GM23338 (cell line): ENCODE results near the gene UBALD2. TPM values are rescaled to one million over a fixed set of nuclear protein-coding genes. Genes with fewer than 3 reads are reported as not detected.

Experiments
- REST ChIP-seq: IDR thresholded peaks from one replicate; pipeline ENCODE4 v1.6.1; 2018; ENCODE audit warnings: antibody characterized with exemption; ENCODE audit not compliant: unreplicated experiment
- polyA plus RNA-seq: library from polyadenylated mRNA; unstranded; fragments of >200 nt; fragmentation: Nextera tagmentation; extraction: Ambion mirVana; gene quantifications from 2 replicates; pipeline ENCODE4 v1.2.1, GENCODE V29; 2016
- small RNA-seq: library from RNA; depleted of rRNA; stranded (forward); fragments of <200 nt; gene quantifications from one replicate; pipeline ENCODE3, GENCODE V24; 2014; ENCODE audit warnings: low replicate concordance
- total RNA-seq: library from RNA; depleted of rRNA; stranded (reverse); fragments of >200 nt; shearing (Covaris generic); gene quantifications from 2 replicates; pipeline ENCODE4 v1.2.3, GENCODE V29; 2014; rRNA removed

Gene UBALD2
- total and polyA plus RNA-seq, 2 experiments from 2014 or later = 2.2 to 3.1 TPM

GRCh38 chr17:76318586-76318985, 53.4 kb downstream of the UBALD2 start (continued):
- TF ChIP-seq REST = no peak

Small RNA genes within 50 kb of the gene (small RNA-seq; reads per million reads assigned to genes)
- gene RF00019 = not detected

Other genes starting within 250 kb of the UBALD2 start
- 0.62 and 1.3 TPM in 2 replicates for gene EVPL, start 238.0 kb upstream of the UBALD2 start, total RNA-seq
- 0.47 and 0.59 TPM in 2 replicates for gene EVPL, start 238.0 kb upstream of the UBALD2 start, polyA plus RNA-seq
- gene SRP68, start 192.8 kb upstream of the UBALD2 start, total RNA-seq = 60.3 and 62.8 TPM in 2 replicates
- 30.7 and 34.2 TPM in 2 replicates for gene SRP68, start 192.8 kb upstream of the UBALD2 start, polyA plus RNA-seq
- gene GALR2, start 190.6 kb upstream of the UBALD2 start, total RNA-seq = 0.70 and 2.2 TPM in 2 replicates
- gene GALR2, start 190.6 kb upstream of the UBALD2 start, polyA plus RNA-seq = 0.50 and 0.80 TPM in 2 replicates
- not detected in 2 replicates for gene ZACN, start 186.2 kb upstream of the UBALD2 start, total RNA-seq
- 0.47 and 0.82 TPM in 2 replicates for gene ZACN, start 186.2 kb upstream of the UBALD2 start, polyA plus RNA-seq
- 65.9 and 75.4 TPM in 2 replicates for gene EXOC7, start 161.6 kb upstream of the UBALD2 start, total RNA-seq
- gene EXOC7, start 161.6 kb upstream of the UBALD2 start, polyA plus RNA-seq = 77.4 and 77.5 TPM in 2 replicates
- 8.7 and 12.3 TPM in 2 replicates for gene FOXJ1, start 124.1 kb upstream of the UBALD2 start, total RNA-seq
- gene FOXJ1, start 124.1 kb upstream of the UBALD2 start, polyA plus RNA-seq = 2.3 and 2.8 TPM in 2 replicates
- gene RNF157, start 24.9 kb upstream of the UBALD2 start, total RNA-seq = 11.7 and 13.8 TPM in 2 replicates
- 7.8 and 8.5 TPM in 2 replicates for gene RNF157, start 24.9 kb upstream of the UBALD2 start, polyA plus RNA-seq
- gene QRICH2, start 42.9 kb downstream of the UBALD2 start, total RNA-seq = 3.7 and 4.0 TPM in 2 replicates
- 1.1 and 2.2 TPM in 2 replicates for gene QRICH2, start 42.9 kb downstream of the UBALD2 start, polyA plus RNA-seq
- 47.9 and 58.8 TPM in 2 replicates for gene PRPSAP1, start 88.6 kb downstream of the UBALD2 start, total RNA-seq
- 31.5 and 39.5 TPM in 2 replicates for gene PRPSAP1, start 88.6 kb downstream of the UBALD2 start, polyA plus RNA-seq
- 3.2 and 7.4 TPM in 2 replicates for gene SPHK1, start 119.3 kb downstream of the UBALD2 start, total RNA-seq
- 0.63 and 1.3 TPM in 2 replicates for gene SPHK1, start 119.3 kb downstream of the UBALD2 start, polyA plus RNA-seq
- 73.7 and 79.4 TPM in 2 replicates for gene UBE2O, start 187.8 kb downstream of the UBALD2 start, total RNA-seq
- 30.4 and 30.9 TPM in 2 replicates for gene UBE2O, start 187.8 kb downstream of the UBALD2 start, polyA plus RNA-seq
- gene AANAT, start 202.3 kb downstream of the UBALD2 start, total RNA-seq = 0.28 and 1.3 TPM in 2 replicates
- 0.73 and 1.0 TPM in 2 replicates for gene AANAT, start 202.3 kb downstream of the UBALD2 start, polyA plus RNA-seq
- gene RHBDF2, start 236.1 kb downstream of the UBALD2 start, total RNA-seq = 19.5 and 29.5 TPM in 2 replicates
- gene RHBDF2, start 236.1 kb downstream of the UBALD2 start, polyA plus RNA-seq = 9.4 and 10.5 TPM in 2 replicates